Colonic mucosa (tissue), 4 donors: Measurements from ENCODE around the gene SFPQ. TPM values are rescaled to one million over a fixed set of nuclear protein-coding genes. Genes with fewer than 3 reads are reported as not detected.

ENCODE experiments used
- DNase-seq: peaks from one replicate; pipeline ENCODE4 v3.0.0-alpha.2; 2020
- H3K27ac ChIP-seq: fragments of 200-600 bp; one replicate; pipeline ENCODE4 v1.8.0; 2021
- H3K27me3 ChIP-seq: fragments of 200-600 bp; one replicate; pipeline ENCODE4 v1.8.0; 2021
- H3K36me3 ChIP-seq: fragments of 200-600 bp; one replicate; pipeline ENCODE4 v1.8.0; 2021
- H3K4me1 ChIP-seq: fragments of 200-600 bp; one replicate; pipeline ENCODE4 v1.8.0; 2021; ENCODE audit warnings: mild to moderate bottlenecking
- H3K4me3 ChIP-seq: fragments of 200-600 bp; one replicate; pipeline ENCODE4 v1.8.0; 2021
- H3K9ac ChIP-seq, 2 donors: one replicate each; pipeline ENCODE4 v1.7.0; 2013; ENCODE audit warnings: control low read depth in 2 of 2, low read depth in 2 of 2, low read length in 2 of 2
- H3K9me3 ChIP-seq: fragments of 200-600 bp; one replicate; pipeline ENCODE4 v1.8.0; 2021
- CTCF ChIP-seq: fragments of 200-600 bp; IDR thresholded peaks from one replicate; pipeline ENCODE4 v1.8.0; 2022; ENCODE audit warnings: antibody characterized with exemption, mild to moderate bottlenecking
- intact Hi-C: fragments of 100-400 bp; cut with DNase I; formaldehyde crosslinking; loops from one replicate; pipeline ENCODE4 v1.14.1; 2022
- total RNA-seq, 2 donors: library from RNA; stranded (reverse); fragmentation: NEBNext Ultra II Directional in 1 of 2; extraction: Animal tissue kit (Norgen Biotek cat#: 25700) in 1 of 2; gene quantifications; one replicate each; pipeline ENCODE4 v1.2.1, GENCODE V29; 2021
- donor health status: healthy.
- donor health status: DM: no; HTN: no; CAD: no.
- donor health status: DM: no; HTN: no; CAD: no.

The SFPQ gene
- total RNA-seq, 2 donors from 2014 or later: 129 to 221 TPM

GRCh38 chr1:35191429-35192055, 1.4 kb downstream of the SFPQ start:
- Histone ChIP-seq H3K9ac (peak overlapping the region; percentile 83 to 98), H3K9me3 (no peaks in the 10 kb centered on the region), H3K27me3 (no peaks in the 10 kb centered on the region), H3K4me1 (peaks cover 8% of the 10 kb centered on the region), H3K4me3 (peak overlapping the region; percentile 97), H3K36me3 (peaks cover 21% of the 10 kb centered on the region), H3K27ac (peak overlapping the region; percentile 97)
- DNase-seq: no peak
- no peak for TF ChIP-seq CTCF
- intact Hi-C loops: no loop called here

DNA sequence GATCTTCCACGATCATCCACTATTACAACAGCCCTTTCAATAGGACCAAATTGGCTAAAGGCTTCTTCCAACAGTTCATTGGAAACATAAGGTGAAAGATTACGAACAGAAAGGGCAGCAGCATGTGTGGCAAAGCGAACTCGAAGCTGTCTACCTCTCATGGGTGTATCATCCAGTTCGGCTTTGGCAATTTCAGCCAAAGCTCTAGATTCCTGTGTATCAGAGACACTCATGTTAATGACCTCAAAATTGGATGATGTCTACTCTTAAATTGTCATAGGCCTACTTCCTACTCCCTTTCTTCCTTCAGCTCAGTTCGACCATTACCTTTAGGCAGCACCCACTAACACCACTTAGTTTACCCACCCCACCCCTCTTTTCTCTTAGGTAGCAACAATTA, 2.2 kb downstream of the SFPQ start:
- no peak overlapping the region for H3K27ac ChIP-seq

DNA sequence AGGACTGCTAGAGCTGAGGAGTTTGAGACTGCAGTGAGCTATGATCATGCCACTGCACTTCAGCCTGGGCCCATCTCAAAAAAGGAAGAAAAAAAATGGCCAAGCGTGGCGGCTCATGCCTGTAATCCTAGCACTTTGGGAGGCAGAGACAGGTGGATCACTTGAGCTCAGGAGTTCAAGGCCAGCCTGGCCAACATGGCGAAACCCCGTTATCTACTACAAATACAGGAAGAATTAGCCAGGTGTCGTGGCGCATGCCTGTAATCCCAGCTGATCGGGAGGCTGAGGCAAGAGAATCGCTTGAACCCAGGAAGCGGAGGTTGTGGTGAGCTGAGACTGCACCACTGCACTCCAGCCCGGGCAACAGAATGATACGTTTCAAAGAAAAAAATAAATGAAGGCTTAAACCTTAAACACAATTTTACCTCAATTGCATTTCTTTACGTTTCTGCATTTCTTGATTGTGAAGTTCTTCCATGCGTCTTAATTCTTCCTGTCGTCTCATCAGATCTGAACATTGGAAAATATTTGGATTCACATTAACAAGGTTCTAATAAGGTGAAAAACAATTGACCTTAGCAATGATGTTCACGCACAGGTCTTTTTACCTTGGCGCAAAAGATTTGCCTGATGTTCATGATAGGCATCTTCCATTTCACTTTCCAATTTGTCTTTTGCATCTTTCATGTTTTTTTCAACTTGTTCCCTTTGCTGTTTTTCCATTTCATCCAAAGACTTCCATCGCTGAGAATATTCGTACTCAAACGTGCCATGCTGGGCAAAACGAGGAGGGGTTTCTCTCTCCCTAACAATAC, 4.2 kb downstream of the SFPQ start:
- H3K27ac ChIP-seq: no peak overlapping the region
- H3K4me1 ChIP-seq: peaks cover 8% of the 10 kb centered on the region

More for the DNA sequence above, 2.2 kb downstream of the SFPQ start:
- intact Hi-C loops: no loop called here
- Histone ChIP-seq H3K36me3 (peaks cover 29% of the 10 kb centered on the region), H3K4me1 (peaks cover 8% of the 10 kb centered on the region), H3K9me3 (no peaks in the 10 kb centered on the region), H3K27me3 (no peaks in the 10 kb centered on the region), H3K4me3 (peak overlapping the region; percentile 97), H3K9ac (peak overlapping the region in 1 of 2 donors; percentile 83)
- no peak for TF ChIP-seq CTCF
- DNase-seq: no peak

GRCh38 chr1:35187816-35188342, 5.1 kb downstream of the SFPQ start:
- no peaks in the 10 kb centered on the region for H3K27me3 ChIP-seq
- no peaks in the 10 kb centered on the region for H3K9me3 ChIP-seq
- H3K9ac ChIP-seq: no peak overlapping the region
- intact Hi-C loops: loop anchor here (10.0 kb wide), 1 partner anchor 173 kb away; no protein-coding TSS in a partner anchor
- no peak for TF ChIP-seq CTCF
- H3K27ac ChIP-seq: no peak overlapping the region
- H3K4me1 ChIP-seq: peaks cover 8% of the 10 kb centered on the region
- DNase-seq: no peak
- peaks cover 41% of the 10 kb centered on the region for H3K36me3 ChIP-seq
- H3K4me3 ChIP-seq: no peak overlapping the region

More for the DNA sequence above, 4.2 kb downstream of the SFPQ start:
- no peak for TF ChIP-seq CTCF
- peaks cover 36% of the 10 kb centered on the region for H3K36me3 ChIP-seq
- no peak for DNase-seq
- intact Hi-C loops: loop anchor here (10.0 kb wide), 1 partner anchor 174 kb away; no protein-coding TSS in a partner anchor
- no peaks in the 10 kb centered on the region for H3K9me3 ChIP-seq
- H3K9ac ChIP-seq: no peak overlapping the region
- H3K4me3 ChIP-seq: no peak overlapping the region
- H3K27me3 ChIP-seq: no peaks in the 10 kb centered on the region

GRCh38 chr1:35186239-35186638, 6.7 kb downstream of the SFPQ start:
- no peak overlapping the region for H3K4me3 ChIP-seq
- no peak for DNase-seq
- no peak overlapping the region for H3K27ac ChIP-seq
- H3K36me3 ChIP-seq: peaks cover 44% of the 10 kb centered on the region
- no peak overlapping the region for H3K9ac ChIP-seq
- no peaks in the 10 kb centered on the region for H3K9me3 ChIP-seq
- H3K27me3 ChIP-seq: no peaks in the 10 kb centered on the region
- H3K4me1 ChIP-seq: peaks cover 8% of the 10 kb centered on the region
- intact Hi-C loops: loop anchor here (10.0 kb wide), 1 partner anchor 171 kb away; no protein-coding TSS in a partner anchor
- no peak for TF ChIP-seq CTCF
